ENCODE data around the gene RPL3.
A peak's percentile ranks its signal among the peaks of the same experiment; 100 is the strongest.

Gene RPL3

DNA sequence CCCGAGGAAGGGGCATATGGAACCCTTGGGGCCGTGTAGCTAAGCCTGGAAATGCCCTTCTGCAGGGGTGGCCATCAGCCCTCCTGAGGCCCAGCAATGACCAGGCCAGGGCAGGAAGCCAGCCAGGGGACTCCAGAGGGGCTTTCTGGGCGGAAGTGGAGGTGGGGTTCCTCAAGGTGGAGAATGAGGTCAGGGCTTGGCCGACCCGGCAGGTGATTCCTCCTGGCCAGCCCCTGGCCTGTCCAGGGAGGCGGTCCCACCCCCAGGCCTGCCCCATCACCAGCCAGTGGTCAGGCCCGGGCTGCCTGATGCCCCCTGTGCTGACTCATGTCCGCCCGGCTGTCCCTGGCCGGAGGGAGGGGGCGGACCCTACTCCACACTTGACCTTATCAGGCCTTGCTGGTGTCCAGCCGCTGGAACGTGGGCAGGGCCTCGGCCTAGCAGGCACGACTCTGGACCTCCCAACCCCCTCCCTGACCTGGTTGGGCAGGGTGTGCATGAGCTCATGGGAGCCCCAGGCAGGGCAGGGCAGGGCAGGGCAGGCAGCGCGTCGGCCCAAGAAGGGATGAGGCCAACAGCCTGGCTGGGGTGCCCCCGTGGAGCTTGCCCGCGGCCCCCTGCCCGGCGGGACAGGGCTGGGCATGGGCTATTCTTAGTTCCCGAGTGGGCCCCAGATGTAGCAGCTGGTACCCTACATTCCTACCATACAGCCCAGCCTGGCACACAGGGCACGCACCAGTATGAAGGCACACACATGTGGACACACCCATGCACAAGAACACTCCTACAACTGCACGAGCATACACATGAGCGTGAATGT lies 35.9 kb downstream of the RPL3 start:
- H3K4me3 ChIP-seq (ENCODE audit: low read depth, low read length) = no peak overlapping the region
- TF ChIP-seq, protein P1, sequence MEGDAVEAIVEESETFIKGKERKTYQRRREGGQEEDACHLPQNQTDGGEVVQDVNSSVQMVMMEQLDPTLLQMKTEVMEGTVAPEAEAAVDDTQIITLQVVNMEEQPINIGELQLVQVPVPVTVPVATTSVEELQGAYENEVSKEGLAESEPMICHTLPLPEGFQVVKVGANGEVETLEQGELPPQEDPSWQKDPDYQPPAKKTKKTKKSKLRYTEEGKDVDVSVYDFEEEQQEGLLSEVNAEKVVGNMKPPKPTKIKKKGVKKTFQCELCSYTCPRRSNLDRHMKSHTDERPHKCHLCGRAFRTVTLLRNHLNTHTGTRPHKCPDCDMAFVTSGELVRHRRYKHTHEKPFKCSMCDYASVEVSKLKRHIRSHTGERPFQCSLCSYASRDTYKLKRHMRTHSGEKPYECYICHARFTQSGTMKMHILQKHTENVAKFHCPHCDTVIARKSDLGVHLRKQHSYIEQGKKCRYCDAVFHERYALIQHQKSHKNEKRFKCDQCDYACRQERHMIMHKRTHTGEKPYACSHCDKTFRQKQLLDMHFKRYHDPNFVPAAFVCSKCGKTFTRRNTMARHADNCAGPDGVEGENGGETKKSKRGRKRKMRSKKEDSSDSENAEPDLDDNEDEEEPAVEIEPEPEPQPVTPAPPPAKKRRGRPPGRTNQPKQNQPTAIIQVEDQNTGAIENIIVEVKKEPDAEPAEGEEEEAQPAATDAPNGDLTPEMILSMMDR (IDR thresholded peaks at IDR 0.05; ENCODE audit: low read depth, low read length) = no peak

DNA sequence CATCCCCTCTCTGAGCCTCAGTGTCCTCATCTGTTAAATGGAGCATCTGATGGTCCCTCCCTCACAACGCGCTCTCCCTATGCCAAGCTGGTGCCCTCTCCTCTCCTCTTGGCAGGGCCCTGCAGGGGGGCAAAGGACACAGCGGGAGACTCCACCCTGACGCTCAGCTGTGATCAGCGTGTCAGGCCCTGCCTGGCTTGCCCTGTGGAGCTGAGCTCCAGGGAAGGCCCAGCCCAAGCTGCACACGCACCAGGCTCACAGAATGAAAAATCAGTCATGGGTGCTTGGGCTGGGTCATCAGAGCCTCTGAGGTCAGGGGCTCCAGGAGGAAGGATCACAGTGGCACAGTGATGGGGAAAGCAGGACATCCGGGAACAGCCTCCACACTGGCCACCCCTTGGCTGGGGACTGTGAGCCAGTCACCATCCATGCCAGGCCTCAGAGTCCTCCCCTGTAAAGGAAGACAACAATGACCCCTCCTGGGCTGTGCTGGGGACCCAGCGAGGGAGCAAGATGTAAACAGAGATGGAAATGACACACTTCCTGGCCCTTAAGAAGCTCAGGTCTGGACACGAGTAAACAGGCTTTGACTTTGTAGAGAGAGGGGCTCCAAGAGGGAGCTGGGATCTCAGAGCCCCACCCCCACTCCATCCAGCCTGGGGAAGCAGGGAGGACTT lies 36.6 kb downstream of the RPL3 start:
- no peak overlapping the region for H3K4me3 ChIP-seq (ENCODE audit: low read depth, low read length)
- TF ChIP-seq, protein P1 (IDR thresholded peaks at IDR 0.05; ENCODE audit: low read depth, low read length) = no peak

DNA sequence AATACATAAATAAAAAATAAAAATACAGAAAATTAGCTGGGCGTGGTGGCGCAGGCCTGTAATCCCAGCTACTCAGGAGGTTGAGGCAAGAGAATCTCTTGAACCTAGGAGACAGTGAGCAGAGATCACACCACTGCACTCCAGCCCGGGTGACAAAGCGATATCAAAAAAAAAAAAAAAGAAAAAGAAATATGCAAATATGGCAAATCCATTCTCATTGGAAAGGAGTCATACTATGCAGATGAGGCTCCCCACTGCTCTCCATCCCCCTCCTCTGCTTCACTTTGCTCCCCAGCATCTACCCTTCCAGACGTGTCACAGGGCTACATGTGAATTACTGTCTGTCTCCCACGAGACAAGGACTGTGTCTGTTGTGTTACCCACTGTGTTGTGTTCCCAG lies 38.3 kb downstream of the RPL3 start:
- H3K4me3 ChIP-seq (ENCODE audit: low read depth, low read length) = no peak overlapping the region
- TF ChIP-seq, protein P1 (IDR thresholded peaks at IDR 0.05; ENCODE audit: low read depth, low read length) = no peak

DNA sequence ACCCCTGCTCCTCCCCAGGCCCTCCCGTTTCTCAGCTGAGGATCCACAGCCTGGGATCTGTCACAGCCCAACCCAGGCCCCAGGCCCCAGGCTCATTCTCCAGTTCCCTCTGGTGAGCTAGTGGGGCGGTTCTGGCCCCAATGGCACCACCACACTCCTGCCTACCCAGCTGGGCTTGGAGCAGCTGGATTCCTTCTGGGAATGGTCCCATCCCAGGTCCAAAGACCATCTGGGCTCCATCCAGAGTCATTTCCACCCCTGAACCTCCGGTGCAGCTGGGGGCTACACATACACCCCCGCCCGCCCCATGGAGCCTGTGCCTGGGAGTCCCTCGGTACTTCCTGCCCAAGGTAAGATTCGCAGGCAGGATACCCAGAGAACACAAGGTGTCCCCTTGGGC lies 39.2 kb downstream of the RPL3 start:
- no peak overlapping the region for H3K4me3 ChIP-seq (ENCODE audit: low read depth, low read length)
- TF ChIP-seq, protein P1 (IDR thresholded peaks at IDR 0.05; ENCODE audit: low read depth, low read length) = no peak

DNA sequence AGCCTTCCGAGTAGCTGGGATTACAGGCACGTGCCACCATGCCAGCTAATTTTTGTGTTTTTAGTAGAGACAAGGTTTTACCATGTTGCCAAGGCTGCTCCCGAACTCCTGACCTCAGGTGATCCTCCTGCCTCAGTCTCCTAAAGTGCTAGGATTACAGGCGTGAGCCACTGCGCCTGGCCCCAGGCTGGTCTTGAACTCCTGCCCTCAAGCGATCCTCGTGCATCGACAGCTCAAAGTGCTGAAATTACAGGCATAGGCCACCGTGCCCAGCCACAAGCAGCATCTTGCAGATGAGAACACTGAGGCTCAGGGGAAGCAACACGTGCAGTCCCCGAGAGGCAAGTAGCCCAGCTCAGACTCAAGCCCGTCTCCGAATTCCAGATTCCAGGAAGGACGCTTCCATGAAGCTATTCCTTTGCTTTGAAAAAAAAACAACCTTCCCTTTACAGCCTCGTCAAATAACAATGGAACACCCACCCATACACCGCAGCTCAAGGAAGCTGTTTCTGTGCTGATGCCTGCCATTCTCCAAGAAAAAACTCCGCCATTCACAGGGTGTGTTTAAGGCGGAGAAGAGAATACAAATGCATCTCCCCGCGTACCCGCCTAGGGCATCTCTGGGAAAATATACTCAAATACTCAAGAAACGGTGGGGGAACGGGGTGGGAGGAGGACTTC lies 40.1 kb downstream of the RPL3 start:
- no peak overlapping the region for H3K4me3 ChIP-seq (ENCODE audit: low read depth, low read length)
- TF ChIP-seq, protein P1 (IDR thresholded peaks at IDR 0.05; ENCODE audit: low read depth, low read length) = no peak

DNA sequence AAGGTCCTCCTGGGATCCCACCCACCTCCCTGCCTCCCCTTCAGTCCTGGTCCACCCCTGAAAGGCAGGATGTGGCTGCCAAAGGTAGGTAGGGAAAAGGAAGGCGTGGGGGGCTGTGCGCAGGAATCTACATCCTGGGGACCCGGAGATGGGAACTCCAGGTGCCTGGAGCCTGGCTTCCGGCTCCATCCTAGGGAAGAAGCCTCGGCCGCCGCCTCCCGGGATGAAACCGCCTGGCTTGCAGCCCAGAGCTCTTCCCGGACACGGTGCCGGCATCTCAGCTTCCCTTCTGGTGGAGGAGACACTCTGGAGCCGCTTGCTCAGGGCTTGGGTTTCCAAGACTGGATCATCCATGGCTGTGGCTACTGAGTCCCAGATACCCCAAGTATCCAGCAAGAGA lies 41.4 kb downstream of the RPL3 start:
- TF ChIP-seq, protein P1 (IDR thresholded peaks at IDR 0.05; ENCODE audit: low read depth, low read length) = no peak
- peak overlapping the region; percentile 2; the same call in 1 of the 2 replicates for H3K4me3 ChIP-seq (ENCODE audit: low read depth, low read length)
